ENCODE measurements around the gene STAT2.
"Not testable (repeated sequence)": the region's sequence is repeated elsewhere in the genome, so short reads cannot be mapped to it uniquely, and the experiment has no call there.

GRCh38 chr12:56342290-56342689 is 17.6 kb downstream of the STAT2 start:
- TF ChIP-seq, protein P1, sequence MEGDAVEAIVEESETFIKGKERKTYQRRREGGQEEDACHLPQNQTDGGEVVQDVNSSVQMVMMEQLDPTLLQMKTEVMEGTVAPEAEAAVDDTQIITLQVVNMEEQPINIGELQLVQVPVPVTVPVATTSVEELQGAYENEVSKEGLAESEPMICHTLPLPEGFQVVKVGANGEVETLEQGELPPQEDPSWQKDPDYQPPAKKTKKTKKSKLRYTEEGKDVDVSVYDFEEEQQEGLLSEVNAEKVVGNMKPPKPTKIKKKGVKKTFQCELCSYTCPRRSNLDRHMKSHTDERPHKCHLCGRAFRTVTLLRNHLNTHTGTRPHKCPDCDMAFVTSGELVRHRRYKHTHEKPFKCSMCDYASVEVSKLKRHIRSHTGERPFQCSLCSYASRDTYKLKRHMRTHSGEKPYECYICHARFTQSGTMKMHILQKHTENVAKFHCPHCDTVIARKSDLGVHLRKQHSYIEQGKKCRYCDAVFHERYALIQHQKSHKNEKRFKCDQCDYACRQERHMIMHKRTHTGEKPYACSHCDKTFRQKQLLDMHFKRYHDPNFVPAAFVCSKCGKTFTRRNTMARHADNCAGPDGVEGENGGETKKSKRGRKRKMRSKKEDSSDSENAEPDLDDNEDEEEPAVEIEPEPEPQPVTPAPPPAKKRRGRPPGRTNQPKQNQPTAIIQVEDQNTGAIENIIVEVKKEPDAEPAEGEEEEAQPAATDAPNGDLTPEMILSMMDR (conservative IDR thresholded peaks at IDR 0.05), result not testable (repeated sequence)
- not testable (repeated sequence) for TF ChIP-seq EZH2 (IDR thresholded peaks at IDR 0.05; ENCODE audit: low read depth)

Measured in PC-9 (cell line).